ENCODE measurements around the gene SEM1.

DNA sequence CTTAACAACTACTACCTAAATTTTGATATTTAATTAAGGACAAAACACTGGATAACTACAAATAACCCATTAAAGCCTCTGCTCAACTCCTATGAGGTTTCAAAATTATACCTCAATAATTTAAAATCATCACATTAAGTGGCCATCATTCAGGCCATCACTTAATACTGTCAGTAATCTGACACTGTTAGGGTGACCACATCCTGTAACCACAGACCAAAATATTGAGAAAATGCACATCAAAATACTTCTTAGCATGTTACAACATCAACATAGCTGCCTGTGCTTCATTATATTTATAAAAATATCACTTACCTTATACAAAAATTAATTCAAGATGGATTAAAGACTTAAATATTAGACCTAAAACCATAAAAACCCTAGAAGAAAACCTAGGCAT lies 23.3 kb downstream of the SEM1 start:
- TF ChIP-seq EP300 (IDR thresholded peaks at IDR 0.05), result no peak
- no peak for TF ChIP-seq CTCF (IDR thresholded peaks at IDR 0.05)
- no peak for TF ChIP-seq POLR2AphosphoS5 (IDR thresholded peaks at IDR 0.05)

Measured in sigmoid colon (tissue), 4 donors.